Kidney epithelial cell (primary cell): ENCODE data around the gene SPHK2. TPM values are rescaled to one million over a fixed set of nuclear protein-coding genes. Genes with fewer than 3 reads are reported as not detected.
"Not testable (repeated sequence)": the region's sequence is repeated elsewhere in the genome, so short reads cannot be mapped to it uniquely, and the experiment has no call there.

ENCODE experiments used
- DNase-seq: peaks from one replicate; pipeline ENCODE4 v3.0.0-alpha.2; 2010; ENCODE audit warnings: low read depth
- H3K27me3 ChIP-seq: 2 replicates; pipeline ENCODE4 v1.6.0; 2011; ENCODE audit warnings: low read length; ENCODE audit not compliant: control insufficient read depth, insufficient read depth
- H3K36me3 ChIP-seq: 2 replicates; pipeline ENCODE4 v1.5.1; 2011; ENCODE audit warnings: low read length; ENCODE audit not compliant: control insufficient read depth, insufficient read depth
- H3K4me3 ChIP-seq: 2 replicates; pipeline ENCODE4 v1.5.1; 2011; ENCODE audit warnings: low read depth, mild to moderate bottlenecking, control low read depth, low read length
- CTCF ChIP-seq: IDR thresholded peaks from 2 replicates; pipeline ENCODE4 v1.5.1; 2011; ENCODE audit warnings: mild to moderate bottlenecking, moderate library complexity, low read length, control low read depth, inconsistent platforms; ENCODE audit not compliant: insufficient read depth, poor library complexity, severe bottlenecking
- total RNA-seq: library from RNA; depleted of rRNA; stranded (reverse); fragments of >200 nt; gene quantifications from 2 replicates; pipeline ENCODE4 v1.2.3, GENCODE V29; 2015

Gene SPHK2
- total RNA-seq, 1 donor from 2014 or later = 27.9 TPM

GRCh38 chr19:48656840-48657474, 37.7 kb downstream of the SPHK2 start:
- H3K4me3 ChIP-seq = no peak overlapping the region
- peak; percentile 89 for DNase-seq
- TF ChIP-seq CTCF = no peak
- H3K36me3 ChIP-seq = no peaks in the 10 kb centered on the region
- H3K27me3 ChIP-seq = no peaks in the 10 kb centered on the region

- H3K27me3 ChIP-seq, H3K4me3 ChIP-seq, DNase-seq, H3K36me3 ChIP-seq: not testable (repeated sequence)
Observed at GRCh38 chr19:48657828-48658227, 38.5 kb downstream of the SPHK2 start.

- TF ChIP-seq CTCF = no peak
- DNase-seq = no peak
- no peak overlapping the region for H3K4me3 ChIP-seq
- H3K27me3 ChIP-seq = no peaks in the 10 kb centered on the region
- no peaks in the 10 kb centered on the region for H3K36me3 ChIP-seq
Observed at GRCh38 chr19:48658483-48658882, 39.2 kb downstream of the SPHK2 start.

- no peak for DNase-seq
- no peaks in the 10 kb centered on the region for H3K36me3 ChIP-seq
Observed at GRCh38 chr19:48659768-48660167, 40.5 kb downstream of the SPHK2 start.

GRCh38 chr19:48660852-48661710, 41.8 kb downstream of the SPHK2 start:
- TF ChIP-seq CTCF = no peak
- Histone ChIP-seq H3K27me3 (no peaks in the 10 kb centered on the region), H3K4me3 (no peak overlapping the region), H3K36me3 (no peaks in the 10 kb centered on the region)
- DNase-seq = no peak

More at GRCh38 chr19:48659768-48660167, 40.5 kb downstream of the SPHK2 start:
- H3K27me3 ChIP-seq = no peaks in the 10 kb centered on the region
- no peak overlapping the region for H3K4me3 ChIP-seq
- no peak for TF ChIP-seq CTCF

GRCh38 chr19:48661711-48662090, 42.4 kb downstream of the SPHK2 start:
- no peaks in the 10 kb centered on the region for H3K27me3 ChIP-seq
- no peak overlapping the region for H3K4me3 ChIP-seq
- no peak for TF ChIP-seq CTCF
- DNase-seq = no peak
- no peaks in the 10 kb centered on the region for H3K36me3 ChIP-seq
